Measurements from ENCODE around the gene GLI1.
"Not testable (repeated sequence)": the region's sequence is repeated elsewhere in the genome, so short reads cannot be mapped to it uniquely, and the experiment has no call there.

Gene GLI1

GRCh38 chr12:57500213-57500612 lies 40.6 kb downstream of the GLI1 start:
- DNase-seq, result no peak

GRCh38 chr12:57502311-57502969 lies 42.9 kb downstream of the GLI1 start:
- DNase-seq, result not testable (repeated sequence)

GRCh38 chr12:57506541-57506940 lies 47.0 kb downstream of the GLI1 start:
- DNase-seq, result not testable (repeated sequence)

- not testable (repeated sequence) for DNase-seq
Observed at GRCh38 chr12:57507796-57508195, 48.2 kb downstream of the GLI1 start.

- DNase-seq, result no peak
Observed at GRCh38 chr12:57511161-57511560, 51.6 kb downstream of the GLI1 start.

- DNase-seq, result no peak
Observed at GRCh38 chr12:57511588-57512325, 52.2 kb downstream of the GLI1 start.

- no peak for DNase-seq
Observed at GRCh38 chr12:57512665-57513064, 53.1 kb downstream of the GLI1 start.

- DNase-seq, result no peak
Observed at GRCh38 chr12:57513266-57513665, 53.7 kb downstream of the GLI1 start.

- not testable (repeated sequence) for DNase-seq
Observed at GRCh38 chr12:57513677-57514076, 54.1 kb downstream of the GLI1 start.

GRCh38 chr12:57514246-57514645 lies 54.7 kb downstream of the GLI1 start:
- not testable (repeated sequence) for DNase-seq

GRCh38 chr12:57514720-57515407 lies 55.3 kb downstream of the GLI1 start:
- no peak for DNase-seq

- DNase-seq, result no peak
Observed at GRCh38 chr12:57515408-57515933, 55.9 kb downstream of the GLI1 start.

- DNase-seq, result no peak
Observed at GRCh38 chr12:57515934-57516541, 56.5 kb downstream of the GLI1 start.

GRCh38 chr12:57516617-57517153 lies 57.1 kb downstream of the GLI1 start:
- no peak for DNase-seq

GRCh38 chr12:57517187-57517586 lies 57.6 kb downstream of the GLI1 start:
- no peak for DNase-seq

- DNase-seq, result not testable (repeated sequence)
Observed at GRCh38 chr12:57517718-57518117, 58.1 kb downstream of the GLI1 start.

- DNase-seq, result no peak
Observed at GRCh38 chr12:57518176-57518919, 58.8 kb downstream of the GLI1 start.

GRCh38 chr12:57518920-57519795 lies 59.6 kb downstream of the GLI1 start:
- no peak for DNase-seq

- DNase-seq, result peak; percentile 16
Observed at GRCh38 chr12:57519796-57520052, 60.1 kb downstream of the GLI1 start.

- peak; percentile 92 for DNase-seq
Observed at GRCh38 chr12:57520053-57520818, 60.7 kb downstream of the GLI1 start, which contains the start of gene DDIT3. Gene DDIT3 (minus strand): TSS chr12:57520514. CDS start chr12:57517406, 3,108 bp downstream.

Data from NCI-H1105 treated with DMSO at 0.1 percent for 48 hours (cell line).